ENCODE data around the gene UCN2.

DNA sequence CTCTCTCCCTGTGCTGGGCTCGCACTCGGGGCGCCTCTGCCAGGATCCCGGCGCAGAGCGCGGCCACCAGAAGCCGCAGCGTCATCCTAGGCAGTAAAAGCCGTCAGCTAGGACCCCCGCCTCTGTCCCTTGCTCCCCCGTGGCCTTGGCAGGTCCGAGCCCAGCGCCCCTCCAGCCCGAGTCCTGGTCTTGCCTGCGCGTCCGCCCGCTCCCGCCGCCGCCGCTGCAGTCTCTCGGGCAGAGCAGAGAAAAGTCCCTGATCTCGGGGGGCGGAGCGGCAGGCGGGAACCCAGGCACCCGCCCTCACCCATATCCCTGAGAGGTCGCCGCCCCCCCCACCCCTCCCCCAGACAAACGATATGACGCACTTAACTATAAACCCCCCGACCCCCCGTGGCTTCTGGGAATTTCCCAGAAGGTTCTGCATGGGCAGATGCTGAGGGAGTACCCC lies 31.5 kb upstream of the UCN2 start, which contains the start of gene COL7A1:
- TF ChIP-seq, protein P1, sequence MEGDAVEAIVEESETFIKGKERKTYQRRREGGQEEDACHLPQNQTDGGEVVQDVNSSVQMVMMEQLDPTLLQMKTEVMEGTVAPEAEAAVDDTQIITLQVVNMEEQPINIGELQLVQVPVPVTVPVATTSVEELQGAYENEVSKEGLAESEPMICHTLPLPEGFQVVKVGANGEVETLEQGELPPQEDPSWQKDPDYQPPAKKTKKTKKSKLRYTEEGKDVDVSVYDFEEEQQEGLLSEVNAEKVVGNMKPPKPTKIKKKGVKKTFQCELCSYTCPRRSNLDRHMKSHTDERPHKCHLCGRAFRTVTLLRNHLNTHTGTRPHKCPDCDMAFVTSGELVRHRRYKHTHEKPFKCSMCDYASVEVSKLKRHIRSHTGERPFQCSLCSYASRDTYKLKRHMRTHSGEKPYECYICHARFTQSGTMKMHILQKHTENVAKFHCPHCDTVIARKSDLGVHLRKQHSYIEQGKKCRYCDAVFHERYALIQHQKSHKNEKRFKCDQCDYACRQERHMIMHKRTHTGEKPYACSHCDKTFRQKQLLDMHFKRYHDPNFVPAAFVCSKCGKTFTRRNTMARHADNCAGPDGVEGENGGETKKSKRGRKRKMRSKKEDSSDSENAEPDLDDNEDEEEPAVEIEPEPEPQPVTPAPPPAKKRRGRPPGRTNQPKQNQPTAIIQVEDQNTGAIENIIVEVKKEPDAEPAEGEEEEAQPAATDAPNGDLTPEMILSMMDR (conservative IDR thresholded peaks at IDR 0.05; ENCODE audit: low read depth, low read length), result no peak
- no peak for TF ChIP-seq EZH2 (IDR thresholded peaks at IDR 0.05; ENCODE audit: borderline replicate concordance, low read depth, low read length, poor library complexity, severe bottlenecking)
